ENCODE measurements around the gene SLC31A1.

SLC31A1 gene

DNA sequence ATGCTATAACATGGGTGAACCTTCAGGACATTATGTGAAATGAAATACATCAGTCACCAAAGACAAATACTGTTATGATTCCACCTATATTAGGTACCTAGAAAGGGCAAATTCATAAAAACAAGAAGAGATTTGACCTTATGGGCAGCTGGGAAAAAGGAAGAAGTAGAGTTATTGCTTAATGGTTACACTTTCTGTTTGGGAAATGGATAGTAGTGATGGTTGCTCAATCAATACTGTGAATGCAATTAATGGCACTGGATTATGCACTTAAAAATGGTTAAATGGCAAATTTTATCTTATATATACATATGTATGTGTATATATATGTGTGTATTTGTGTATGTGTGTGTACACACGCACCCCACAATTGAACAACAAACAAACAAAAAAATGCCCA lies 15.5 kb upstream of the SLC31A1 start:
- Histone ChIP-seq H3K4me3 (replicated peaks; ENCODE audit: low read depth, low read length) (no peak overlapping the region), H3K36me3 (ENCODE audit: control insufficient read depth, insufficient read depth, low read length) (peaks cover 6% of the 10 kb centered on the region), H3K27me3 (replicated peaks; ENCODE audit: control insufficient read depth, insufficient read depth, low read length) (no peaks in the 10 kb centered on the region)
- TF ChIP-seq, protein P1, sequence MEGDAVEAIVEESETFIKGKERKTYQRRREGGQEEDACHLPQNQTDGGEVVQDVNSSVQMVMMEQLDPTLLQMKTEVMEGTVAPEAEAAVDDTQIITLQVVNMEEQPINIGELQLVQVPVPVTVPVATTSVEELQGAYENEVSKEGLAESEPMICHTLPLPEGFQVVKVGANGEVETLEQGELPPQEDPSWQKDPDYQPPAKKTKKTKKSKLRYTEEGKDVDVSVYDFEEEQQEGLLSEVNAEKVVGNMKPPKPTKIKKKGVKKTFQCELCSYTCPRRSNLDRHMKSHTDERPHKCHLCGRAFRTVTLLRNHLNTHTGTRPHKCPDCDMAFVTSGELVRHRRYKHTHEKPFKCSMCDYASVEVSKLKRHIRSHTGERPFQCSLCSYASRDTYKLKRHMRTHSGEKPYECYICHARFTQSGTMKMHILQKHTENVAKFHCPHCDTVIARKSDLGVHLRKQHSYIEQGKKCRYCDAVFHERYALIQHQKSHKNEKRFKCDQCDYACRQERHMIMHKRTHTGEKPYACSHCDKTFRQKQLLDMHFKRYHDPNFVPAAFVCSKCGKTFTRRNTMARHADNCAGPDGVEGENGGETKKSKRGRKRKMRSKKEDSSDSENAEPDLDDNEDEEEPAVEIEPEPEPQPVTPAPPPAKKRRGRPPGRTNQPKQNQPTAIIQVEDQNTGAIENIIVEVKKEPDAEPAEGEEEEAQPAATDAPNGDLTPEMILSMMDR (IDR thresholded peaks at IDR 0.05; ENCODE audit: insufficient read depth, low read length, poor library complexity, severe bottlenecking), result no peak
- no peak for DNase-seq (ENCODE audit: extremely low read depth, insufficient read length)

GRCh38 chr9:113210815-113211214 lies 10.5 kb upstream of the SLC31A1 start:
- no peak for DNase-seq (ENCODE audit: extremely low read depth, insufficient read length)
- TF ChIP-seq, protein P1 (IDR thresholded peaks at IDR 0.05; ENCODE audit: insufficient read depth, low read length, poor library complexity, severe bottlenecking), result no peak
- Histone ChIP-seq H3K36me3 (ENCODE audit: control insufficient read depth, insufficient read depth, low read length) (peaks cover 4% of the 10 kb centered on the region), H3K27me3 (replicated peaks; ENCODE audit: control insufficient read depth, insufficient read depth, low read length) (no peaks in the 10 kb centered on the region), H3K4me3 (replicated peaks; ENCODE audit: low read depth, low read length) (no peak overlapping the region)

DNA sequence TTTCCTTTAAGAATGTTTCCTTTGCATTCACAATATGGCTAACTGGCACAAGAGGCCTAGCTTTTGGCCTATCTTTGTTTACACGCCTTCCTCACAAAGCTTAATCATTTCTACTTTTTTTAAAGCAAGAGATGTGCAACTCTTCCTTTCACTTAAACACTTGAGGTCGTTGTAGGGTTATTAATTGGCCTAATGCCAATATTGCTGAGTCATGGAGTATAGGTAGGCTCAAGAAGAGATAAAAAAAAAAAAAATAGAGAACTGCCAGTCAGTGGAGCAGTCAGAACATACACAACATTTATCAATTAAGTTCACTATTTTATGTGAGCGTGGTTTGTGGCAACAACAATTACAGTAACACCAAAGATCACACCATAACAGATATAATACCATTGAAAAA lies 6.2 kb upstream of the SLC31A1 start:
- TF ChIP-seq, protein P1 (IDR thresholded peaks at IDR 0.05; ENCODE audit: insufficient read depth, low read length, poor library complexity, severe bottlenecking), result no peak
- Histone ChIP-seq H3K4me3 (replicated peaks; ENCODE audit: low read depth, low read length) (no peak overlapping the region), H3K36me3 (ENCODE audit: control insufficient read depth, insufficient read depth, low read length) (peaks cover 2% of the 10 kb centered on the region), H3K27me3 (replicated peaks; ENCODE audit: control insufficient read depth, insufficient read depth, low read length) (no peaks in the 10 kb centered on the region)
- no peak for DNase-seq (ENCODE audit: extremely low read depth, insufficient read length)

GRCh38 chr9:113216406-113216805 lies 4.9 kb upstream of the SLC31A1 start:
- TF ChIP-seq, protein P1 (IDR thresholded peaks at IDR 0.05; ENCODE audit: insufficient read depth, low read length, poor library complexity, severe bottlenecking), result no peak
- H3K36me3 ChIP-seq (ENCODE audit: control insufficient read depth, insufficient read depth, low read length), result no peaks in the 10 kb centered on the region
- no peak for DNase-seq (ENCODE audit: extremely low read depth, insufficient read length)

DNA sequence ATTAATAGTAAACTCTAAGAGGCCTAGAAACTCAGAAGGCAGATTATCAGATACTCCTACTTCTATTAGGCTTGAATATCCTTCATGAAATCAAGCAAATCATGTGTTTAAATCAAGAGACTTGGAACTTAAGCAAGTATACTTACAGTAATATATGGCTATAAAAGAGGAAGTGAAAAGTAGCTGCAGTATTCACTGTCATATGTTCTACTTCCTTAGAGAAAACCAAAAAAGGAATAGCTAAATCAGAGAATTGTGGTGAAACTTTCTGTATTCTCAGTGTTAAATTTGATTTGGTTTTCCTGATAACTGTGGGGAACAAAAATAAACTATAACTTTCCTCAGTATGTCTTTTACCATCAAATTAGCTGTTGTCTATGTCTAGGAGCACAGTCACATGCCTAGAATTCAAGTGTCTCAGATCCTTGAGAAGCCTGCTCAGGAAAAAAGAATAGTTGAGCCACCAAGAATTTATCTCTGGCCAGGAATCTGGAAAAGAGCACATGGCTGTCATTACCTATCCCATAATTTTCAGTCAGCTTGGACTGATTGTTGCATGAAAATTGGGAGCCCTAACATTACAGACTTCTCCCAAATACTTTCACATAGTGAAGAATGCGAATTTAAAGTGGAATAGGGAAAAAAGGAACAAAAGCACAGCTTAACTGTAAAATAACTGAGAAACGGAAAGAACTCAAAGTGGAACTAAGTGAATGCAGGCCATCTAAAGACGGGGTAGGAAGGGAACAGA lies 2.0 kb upstream of the SLC31A1 start:
- H3K36me3 ChIP-seq (ENCODE audit: control insufficient read depth, insufficient read depth, low read length), result no peaks in the 10 kb centered on the region
- DNase-seq (ENCODE audit: extremely low read depth, insufficient read length), result peak; percentile 62
- TF ChIP-seq, protein P1 (IDR thresholded peaks at IDR 0.05; ENCODE audit: insufficient read depth, low read length, poor library complexity, severe bottlenecking), result no peak
- peak overlapping the region; percentile 86 for H3K4me3 ChIP-seq (replicated peaks; ENCODE audit: low read depth, low read length)
- no peaks in the 10 kb centered on the region for H3K27me3 ChIP-seq (replicated peaks; ENCODE audit: control insufficient read depth, insufficient read depth, low read length)

More at GRCh38 chr9:113216406-113216805, 4.9 kb upstream of the SLC31A1 start:
- Histone ChIP-seq H3K4me3 (replicated peaks; ENCODE audit: low read depth, low read length) (no peak overlapping the region), H3K27me3 (replicated peaks; ENCODE audit: control insufficient read depth, insufficient read depth, low read length) (no peaks in the 10 kb centered on the region)

Measured in GM06990 (cell line).